Activated T-cell treated with anti-CD3 and anti-CD28 coated beads for 48 hours (primary cell): ENCODE measurements around the gene SRSF2.
A peak's percentile ranks its signal among the peaks of the same experiment; 100 is the strongest.
"Not testable (repeated sequence)": the region's sequence is repeated elsewhere in the genome, so short reads cannot be mapped to it uniquely, and the experiment has no call there.

Experiments
- DNase-seq: peaks from one replicate; pipeline ENCODE4 v3.0.0-alpha.2; 2020; ENCODE audit warnings: low read depth

SRSF2 gene

DNA sequence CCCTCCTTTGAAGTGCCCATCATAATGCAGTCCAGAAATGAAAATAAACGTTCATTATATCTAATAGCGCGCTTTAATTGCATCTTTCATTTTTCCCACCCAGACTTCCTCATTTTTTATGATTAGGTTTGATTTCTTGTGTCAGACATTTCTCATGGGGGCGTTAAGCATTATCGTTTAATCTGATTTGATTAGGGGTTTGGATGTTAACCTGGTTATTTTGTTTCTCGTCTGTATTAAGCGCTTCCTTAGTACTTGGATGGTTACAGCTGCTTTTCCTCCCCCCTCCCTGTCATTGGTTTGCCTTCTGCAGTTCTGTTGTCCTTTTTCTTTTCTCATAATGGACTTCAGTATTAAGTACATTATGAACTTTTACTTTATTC, 1.3 kb upstream of the SRSF2 start:
- no peak for DNase-seq

DNA sequence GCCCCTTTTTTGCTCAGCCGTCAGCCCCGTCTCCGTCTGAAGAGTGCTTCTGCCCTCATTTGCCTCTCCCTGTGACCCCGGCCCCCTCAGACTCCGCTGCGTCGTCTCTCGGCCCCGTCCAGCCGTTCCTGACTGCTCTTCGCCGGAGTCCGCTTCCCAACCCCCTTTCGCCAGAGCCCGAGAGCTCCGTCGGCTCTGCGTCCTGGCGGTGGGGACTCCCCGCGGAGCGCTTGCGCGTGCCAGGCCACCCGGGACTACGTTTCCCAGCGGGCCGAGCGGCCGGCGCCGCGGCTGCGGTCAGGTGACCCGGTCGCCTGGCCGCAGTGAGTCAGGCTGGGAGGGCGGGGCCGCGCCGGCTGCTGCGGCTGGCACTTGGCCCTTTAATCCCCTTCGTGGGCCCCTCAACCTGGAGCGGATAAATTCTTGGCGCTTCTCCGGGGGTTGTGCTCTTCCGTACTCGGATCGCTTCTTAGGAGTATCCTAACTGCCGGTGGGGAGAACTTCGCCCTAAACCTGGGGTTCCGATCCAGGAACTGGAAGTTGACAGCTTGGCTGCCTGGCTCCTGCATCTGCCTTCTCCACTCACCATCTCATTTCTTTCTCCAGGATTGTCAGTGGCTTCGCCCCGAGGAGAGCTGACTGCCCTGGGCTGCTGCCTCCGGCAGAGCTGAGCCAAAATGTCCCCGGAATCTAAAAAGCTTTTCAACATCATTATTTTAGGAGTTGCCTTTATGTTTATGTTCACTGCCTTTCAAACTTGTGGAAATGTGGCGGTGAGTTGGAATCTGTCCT, 741 bp upstream of the SRSF2 start, which contains the start of gene MFSD11:
Gene MFSD11, plus strand, starts transcription at position 444 of the 792 bp plus-strand sequence. Its CDS starts 234 bp downstream, at position 678.
- peak; percentile 90 for DNase-seq

DNA sequence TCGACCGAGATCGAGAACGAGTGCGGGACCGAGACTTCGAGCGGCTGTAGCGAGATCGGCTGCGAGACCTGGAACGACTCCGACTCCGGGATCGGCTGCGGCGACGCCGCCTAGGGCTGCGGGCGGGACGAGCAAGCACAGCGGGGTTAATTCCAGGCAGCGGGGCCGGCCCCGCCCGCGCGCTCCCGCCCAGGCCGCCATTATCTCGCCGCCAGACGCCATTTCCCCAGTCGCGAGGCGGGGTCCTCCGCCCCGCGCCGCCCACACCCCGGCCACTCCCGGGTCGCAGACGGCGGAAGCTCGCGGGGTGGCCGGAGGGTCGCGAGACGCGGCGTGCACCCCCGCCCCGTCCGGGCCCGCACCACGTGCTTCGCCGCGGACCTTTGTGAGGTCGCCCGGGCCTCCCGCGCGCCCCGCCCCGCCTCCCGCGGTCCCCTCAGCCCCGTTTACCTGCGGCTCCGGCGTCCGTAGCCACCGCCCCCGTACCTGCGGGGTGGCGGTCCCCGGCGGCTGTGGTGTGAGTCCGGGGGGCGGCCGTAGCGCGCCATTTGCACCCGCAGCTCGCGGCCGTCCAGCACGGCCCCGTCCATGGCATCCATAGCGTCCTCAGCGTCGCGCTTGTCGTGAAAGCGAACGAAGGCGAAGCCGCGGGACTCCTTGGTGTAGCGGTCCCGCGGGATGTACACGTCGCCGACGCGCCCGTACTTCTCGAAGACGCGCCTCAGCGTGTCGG, 616 bp downstream of the SRSF2 start:
- peak; percentile 56 for DNase-seq

DNA sequence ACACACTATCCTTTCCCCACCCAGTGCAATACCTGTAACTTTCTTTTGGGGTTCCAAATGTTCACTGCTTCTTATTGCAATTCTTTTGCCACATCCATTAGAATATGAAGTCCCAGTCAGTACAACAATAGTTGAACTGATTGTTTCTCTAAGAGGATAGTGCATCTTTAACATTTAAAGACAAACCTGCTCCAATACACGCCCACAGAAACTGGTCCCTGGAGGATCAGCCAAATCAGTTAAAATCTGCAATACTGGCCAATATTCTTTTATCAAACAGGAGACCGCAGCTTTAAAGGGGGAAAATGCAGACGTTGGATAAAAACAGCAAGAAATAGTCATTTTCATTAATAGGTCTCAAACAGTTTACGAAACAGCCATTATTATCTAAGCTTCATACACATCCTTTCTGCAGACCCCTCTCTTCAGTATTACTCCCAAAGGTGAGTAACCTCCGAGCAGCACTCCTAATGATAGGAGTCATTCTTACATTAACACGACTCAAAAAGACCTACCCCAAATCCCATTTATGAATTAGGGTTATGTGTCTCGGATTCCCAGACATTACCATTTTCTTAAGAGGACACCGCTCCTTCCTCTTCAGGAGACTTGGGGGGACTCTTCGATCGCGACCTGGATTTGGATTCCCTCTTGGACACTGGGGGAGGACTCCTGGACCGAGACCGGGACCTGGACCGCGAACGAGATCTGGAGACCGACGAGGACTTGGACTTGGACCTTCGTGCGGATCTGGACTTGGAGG, 1.4 kb downstream of the SRSF2 start:
- no peak for DNase-seq

DNA sequence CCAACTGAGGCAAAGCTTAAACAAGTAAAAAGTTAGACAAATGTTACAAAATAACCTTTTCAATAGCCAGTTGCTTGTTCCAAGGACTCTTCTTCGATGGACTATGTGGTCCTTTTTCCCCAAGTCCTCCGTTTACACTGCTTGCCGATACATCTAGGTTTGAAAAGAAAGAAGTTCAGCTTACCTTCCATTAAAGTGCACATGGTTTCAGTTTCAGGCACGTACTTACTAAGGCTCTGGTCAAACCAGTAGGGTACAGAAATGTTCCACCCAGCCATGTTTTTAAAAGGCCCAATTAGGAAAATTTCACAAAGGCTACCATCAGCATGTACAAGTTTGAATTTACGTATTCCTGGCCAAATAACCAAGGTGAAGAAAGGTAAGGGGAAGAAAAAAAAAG, 2.1 kb downstream of the SRSF2 start:
- no peak for DNase-seq

DNA sequence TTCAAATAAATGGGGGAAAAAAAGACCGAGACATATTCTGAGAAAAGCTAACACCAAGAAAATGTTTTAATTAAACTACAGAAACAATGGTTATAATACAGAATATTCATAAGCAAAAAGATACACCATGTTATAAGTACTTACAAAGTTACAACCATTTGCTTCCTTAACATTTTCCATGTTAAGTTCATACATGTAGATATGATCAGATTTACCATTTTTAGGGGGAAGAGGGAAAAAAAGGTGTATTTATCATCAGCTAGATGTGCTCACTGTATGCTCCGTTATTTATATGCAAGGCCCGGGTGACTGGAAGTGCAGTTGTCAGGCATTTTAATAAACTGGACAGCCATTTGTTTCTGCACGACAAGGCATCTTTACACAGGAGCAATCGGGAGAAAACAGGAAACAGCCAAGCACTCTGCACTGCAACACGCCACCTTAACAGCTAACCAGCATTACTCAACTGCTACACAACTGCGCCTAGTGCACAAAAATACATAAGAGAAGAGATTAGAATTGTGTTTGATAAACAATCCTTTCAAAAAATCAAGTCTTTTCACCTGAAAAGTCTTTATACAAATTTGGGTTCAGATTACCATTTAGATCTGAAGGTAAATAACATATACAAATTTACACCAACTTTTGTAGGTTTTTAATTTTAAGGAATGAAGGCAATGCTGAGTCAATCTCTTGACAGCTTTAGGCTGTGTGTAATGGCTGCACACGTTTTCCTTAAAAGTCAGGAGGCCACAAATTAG, 2.9 kb downstream of the SRSF2 start:
- no peak for DNase-seq

DNA sequence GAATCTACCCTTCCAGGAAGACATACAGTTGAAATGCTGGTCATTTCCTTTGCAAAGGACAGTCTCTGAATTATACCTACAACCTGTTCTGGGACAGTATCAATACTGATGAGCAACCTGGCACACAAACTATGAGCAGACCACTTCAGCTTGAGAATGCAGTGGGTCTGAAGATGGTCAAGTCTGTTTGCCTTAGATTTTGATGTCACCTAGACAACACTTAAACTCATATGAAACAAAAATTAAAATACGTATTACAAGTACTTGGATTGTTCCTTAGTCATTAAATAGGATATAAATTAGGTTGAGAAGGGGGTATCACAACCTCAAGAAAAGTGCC, 3.5 kb downstream of the SRSF2 start:
- DNase-seq = no peak

DNA sequence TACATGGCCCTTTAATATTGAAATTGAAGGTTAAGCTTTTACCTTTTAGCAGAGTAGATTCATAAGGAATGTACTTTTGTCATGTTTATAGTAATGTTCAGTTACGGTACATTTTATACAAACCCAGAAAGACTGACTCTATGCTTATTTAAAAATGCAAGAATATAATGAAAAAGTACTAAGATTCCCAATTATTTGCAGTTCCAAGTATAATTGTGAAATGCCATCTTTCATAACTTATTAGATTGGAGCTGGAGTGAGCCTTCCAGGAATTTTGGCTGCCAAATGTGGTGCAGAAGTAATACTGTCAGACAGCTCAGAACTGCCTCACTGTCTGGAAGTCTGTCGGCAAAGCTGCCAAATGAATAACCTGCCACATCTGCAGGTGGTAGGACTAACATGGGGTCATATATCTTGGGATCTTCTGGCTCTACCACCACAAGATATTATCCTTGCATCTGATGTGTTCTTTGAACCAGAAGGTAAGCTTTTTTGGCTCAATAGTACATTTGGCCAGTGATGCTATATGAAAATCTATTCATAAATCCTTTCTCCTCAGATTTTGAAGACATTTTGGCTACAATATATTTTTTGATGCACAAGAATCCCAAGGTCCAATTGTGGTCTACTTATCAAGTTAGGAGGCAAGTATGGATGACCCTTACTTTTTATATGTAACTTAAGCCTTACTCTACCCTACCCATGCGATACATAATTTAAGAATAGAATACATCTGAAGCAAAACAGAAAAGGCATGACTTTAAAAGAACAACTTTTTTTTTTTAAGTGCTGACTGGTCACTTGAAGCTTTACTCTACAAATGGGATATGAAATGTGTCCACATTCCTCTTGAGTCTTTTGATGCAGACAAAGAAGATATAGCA, 4.2 kb downstream of the SRSF2 start:
- DNase-seq = no peak

DNA sequence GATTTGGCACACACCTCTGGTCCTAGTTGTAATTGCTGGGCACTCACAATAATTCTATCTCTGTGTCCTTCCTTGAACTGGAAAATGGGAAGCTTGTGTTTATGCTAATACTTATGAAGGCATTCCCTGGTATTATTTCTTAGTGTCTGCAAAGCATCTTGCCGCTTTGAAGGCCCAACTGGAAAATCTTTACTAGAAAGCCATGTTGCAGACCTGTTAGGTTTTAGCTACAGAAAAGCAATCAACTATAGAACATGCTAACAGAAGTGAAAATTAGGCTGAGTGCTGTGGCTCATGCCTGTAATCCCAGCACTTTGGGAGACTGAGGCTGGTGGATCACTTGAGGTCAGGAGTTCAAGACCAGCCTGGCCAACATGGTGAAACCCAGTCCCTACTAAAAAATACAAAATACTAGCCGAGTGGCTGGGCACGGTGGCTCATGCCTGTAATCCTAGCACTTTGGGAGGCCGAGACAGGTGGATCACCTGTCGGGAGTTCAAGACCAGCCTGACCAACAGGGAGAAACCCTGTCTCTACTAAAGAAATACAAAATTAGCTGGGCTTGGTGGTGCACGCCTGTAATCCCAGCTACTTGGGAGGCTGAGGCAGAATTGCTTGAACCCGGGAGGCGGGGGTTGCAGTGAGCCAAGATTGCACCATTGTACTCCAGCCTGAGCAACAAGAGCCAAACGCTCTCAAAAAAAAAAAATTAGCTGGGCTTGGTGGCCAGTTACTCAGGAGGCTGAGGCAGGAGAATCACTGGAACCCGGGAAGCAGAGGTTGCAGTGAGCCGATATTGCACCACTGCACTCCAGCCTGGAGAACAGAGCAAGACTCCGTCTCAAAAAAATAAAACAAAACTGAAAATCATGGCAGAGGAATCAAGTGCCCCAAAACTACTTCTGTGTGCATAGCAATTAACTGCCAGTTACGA, 5.1 kb downstream of the SRSF2 start:
- DNase-seq = not testable (repeated sequence)

DNA sequence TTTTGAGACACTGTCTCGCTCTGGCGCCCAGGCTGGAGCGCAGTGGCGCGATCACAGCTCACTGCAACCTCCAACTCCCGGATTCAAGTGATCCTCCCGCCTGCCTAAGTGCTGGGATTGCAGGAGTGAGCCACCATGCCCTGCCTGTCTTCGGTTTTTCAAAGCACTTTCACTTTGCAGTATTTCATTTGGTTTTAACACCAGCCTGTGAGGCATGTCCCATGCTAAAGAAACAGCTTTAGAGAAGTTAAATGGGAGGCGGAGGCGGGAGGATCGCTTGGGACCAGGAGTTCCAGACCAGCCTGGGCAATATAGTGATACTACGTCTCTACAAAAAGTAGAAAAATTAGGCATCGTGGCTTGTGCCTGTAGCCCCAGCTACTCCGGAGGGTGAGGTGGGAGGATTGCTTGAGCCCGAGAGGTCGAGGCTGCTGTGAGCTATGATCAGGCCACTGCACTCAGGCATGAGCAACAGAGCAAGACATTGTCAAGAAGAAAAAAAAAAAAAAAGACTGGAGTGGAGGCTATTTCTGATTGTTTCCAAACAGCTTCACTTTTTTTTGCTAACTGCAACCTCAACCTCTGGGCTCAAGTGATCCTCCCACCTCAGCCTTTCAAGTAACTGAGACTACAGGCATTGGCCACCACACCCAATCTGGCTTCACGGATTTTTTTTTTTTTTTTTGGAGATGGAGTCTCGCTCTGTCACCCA, 9.2 kb downstream of the SRSF2 start:
- no peak for DNase-seq

DNA sequence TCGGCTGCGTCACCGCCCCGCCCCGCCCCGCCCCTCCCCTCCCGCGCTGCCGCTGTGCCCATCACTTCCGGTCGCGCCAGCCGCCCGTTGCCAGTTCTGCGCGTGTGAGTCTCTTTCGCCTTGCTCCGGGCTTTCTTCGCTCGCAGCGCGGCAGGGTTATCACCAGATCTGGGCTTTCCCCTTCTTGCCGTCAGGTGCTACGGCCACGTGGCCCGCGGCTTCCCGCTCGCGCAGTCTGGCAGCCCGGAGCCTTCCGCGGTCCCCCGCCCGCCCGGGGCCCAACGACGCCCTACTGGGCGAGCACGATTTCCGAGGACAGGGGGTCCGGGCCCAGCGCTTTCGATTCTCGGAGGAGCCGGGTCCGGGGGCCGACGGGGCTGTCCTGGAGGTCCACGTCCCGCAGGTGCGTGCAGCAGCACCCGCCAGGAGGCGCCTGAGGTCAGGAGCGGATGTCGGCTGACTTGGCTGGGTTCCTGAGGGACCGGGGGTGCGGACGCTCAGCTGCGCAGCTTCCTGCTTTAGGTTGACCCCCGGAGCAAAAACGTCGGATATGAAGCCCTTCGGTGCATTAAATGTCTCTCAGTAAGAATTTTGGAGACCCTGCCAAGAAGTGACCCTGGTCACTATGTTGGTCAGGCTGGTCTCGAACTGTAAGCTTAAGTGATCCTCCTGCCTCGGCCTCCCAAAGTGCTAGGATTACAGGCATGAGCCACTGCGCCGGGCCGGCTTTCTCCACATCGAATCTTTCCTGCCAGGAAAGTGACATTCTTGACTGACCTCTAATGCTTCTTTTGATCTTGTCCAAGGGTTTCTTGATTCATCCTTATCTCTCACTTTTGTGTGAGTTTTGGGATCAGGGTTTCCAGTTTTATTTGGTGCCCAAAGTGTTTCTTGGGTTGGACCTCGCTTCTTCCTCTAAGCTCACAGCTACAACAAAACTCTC, 10.1 kb downstream of the SRSF2 start, which contains the start of gene METTL23:
Gene METTL23, plus strand, starts transcription at position 64 of the 943 bp plus-strand sequence. CDS start 2,872 bp downstream, outside the sequence.
- peak; percentile 74 for DNase-seq

DNA sequence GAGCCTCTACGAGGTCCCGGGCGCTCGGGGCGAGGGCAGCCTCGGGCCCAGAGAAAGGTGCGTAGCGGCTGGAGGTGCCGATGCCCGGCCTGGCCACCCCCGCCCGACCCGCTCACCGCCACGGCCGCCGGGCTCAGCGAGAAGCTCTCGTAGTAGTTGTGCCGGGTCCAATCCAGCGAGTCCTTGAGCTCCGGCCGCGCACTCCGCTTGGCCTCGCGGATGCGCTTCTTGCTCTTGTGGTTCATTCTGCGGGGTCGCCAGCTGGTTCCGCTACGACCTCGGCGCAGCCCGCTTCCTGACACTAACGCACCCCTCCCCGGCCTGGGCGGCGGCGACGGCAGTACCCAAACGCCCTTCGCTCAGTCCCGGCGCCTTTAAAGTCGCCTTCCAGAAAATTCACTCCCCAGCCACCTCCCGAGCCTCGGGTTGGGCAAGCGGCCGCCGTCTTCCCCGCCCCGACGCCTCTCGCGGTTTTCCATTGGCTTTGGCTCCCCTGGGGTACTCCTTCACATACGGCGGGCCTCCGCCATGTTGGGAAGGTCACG, 10.8 kb downstream of the SRSF2 start, which contains the start of gene JMJD6:
Gene JMJD6, minus strand, starts transcription at position 376 of the 545 bp plus-strand sequence. Its CDS starts 131 bp downstream, at position 245.
- peak; percentile 92 for DNase-seq

DNA sequence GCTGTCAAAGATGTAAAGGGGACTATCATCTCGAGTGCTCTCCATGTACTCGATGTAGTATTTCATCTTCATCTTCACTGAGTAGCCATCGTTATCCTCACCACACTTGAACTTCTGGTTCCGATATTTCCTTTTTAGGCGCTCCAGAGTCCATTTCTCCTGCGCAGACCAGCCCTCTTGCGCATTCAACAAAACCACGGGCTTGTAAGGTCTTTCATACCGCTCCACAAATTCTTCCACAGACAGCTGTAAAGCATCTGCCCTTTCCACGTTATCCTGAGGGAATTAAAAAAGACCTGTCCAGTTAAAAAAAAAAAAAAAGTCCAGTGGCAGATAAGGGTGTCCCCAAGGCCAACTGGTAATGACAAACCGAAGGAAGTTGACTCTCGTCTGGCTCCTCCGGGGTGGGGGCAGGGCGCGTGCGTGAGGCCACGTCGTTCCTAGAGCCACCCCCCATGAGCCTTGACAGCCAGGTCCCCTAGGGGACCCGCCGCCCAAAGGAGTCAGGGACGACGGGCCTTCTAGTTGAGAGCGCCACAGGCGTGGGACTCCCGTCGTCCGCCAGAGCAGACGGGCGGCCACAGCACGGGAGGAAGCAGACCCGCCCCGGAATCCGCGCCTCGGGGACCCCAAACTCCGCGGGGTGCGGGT, 11.4 kb downstream of the SRSF2 start:
- DNase-seq = peak; percentile 72

DNA sequence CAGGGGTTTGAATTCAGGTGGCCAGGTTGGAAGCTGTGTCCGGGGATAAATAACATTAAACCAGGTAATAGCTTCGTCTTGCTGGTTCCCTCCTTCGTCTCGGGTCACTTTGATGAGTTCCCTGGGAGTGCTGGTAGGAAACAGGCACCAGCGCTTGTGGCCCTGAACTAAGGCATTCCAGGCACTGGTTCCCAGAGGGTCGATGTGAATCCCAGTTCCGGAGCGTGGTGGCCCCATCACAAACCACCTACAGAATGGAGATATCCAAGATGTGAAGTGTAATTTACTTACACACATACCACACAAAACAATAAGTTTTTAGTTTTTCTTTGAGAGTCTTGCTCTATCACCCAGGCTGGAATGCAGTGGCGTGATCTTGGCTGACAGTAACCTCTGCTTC, 13.3 kb downstream of the SRSF2 start:
- no peak for DNase-seq

DNA sequence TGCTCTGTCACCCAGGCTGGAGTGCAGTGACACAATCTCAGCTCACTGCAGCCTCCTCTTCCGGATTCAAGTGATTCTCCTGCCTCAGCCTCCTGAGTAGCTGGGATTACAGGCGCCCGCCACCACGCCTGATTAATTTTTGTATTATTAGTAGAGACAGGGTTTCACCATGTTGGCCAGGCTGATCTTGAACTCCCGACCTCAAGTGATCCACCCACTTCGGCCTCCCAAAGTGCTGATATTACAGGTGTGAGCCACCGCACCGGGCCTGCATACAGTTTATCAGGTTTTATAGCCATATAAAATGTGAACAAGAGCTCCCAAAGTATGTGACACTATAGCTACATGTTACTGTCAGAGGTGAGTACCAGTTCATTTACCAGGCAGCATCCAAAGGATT, 14.2 kb downstream of the SRSF2 start:
- not testable (repeated sequence) for DNase-seq

DNA sequence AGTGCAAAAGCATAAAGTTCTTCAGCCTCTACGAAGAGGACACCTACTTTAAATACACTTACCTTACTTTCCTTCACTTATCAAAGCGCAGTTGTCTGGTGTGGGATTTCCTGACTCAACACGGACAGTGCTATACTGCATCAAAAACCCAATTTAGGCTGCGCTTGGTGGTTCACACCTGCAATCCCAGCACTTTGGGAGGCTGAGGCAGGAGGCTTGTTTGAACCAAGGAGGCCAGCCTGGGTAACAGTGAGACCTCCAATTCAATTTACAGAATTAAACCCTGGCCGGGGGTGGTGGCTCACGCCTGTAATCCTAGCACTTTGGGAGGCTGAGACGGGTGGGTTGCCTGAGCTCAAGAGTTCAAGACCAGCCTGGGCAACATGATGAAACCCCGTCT, 14.9 kb downstream of the SRSF2 start:
- no peak for DNase-seq

DNA sequence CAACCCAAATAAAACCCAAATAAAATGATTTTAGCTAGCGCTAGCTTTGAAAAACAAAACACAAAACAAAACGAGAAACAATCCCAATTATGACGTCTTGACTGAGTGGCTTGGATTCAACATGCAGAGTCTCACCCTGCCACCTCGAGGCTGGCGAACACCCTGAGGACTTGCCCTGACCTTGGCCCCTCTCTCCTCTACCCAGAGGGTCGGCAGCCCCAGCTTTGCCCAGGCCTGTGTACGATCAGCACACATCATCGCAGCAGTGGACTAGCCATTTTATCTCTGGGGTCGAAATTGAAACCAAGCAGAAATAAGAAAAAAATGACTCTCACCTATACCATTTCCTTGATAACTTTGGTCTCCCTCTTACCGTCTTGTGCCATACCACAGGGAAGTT, 15.7 kb downstream of the SRSF2 start:
- no peak for DNase-seq
